GM12878 (cell line): Measurements from ENCODE around the gene PRSS50. TPM values are rescaled to one million over a fixed set of nuclear protein-coding genes. Genes with fewer than 3 reads are reported as not detected.

ENCODE experiments used
- ATAC-seq: fragments of 200-7000 bp; cut with Tn5 transposase; 3 replicates; pipeline ENCODE4 v1.9.1; 2020; ENCODE audit warnings: mild to moderate bottlenecking, moderate library complexity
- BruUV-seq: library from RNA; stranded (reverse); fragments of 400-500 nt; replicated peaks from 2 replicates; lab custom pipeline; 2021; lab: Mats Ljungman, UMichigan
- CTCF ChIA-PET: fragments of 300-600 bp; sonication (Branson Sonifier 250); formaldehyde crosslinking; extraction: SDS; loops from one replicate; lab custom pipeline; 2021; ENCODE audit warnings: inconsistent platforms; lab: Yijun Ruan, JAX
- POLR2A ChIA-PET: fragments of 350-600 bp; formaldehyde crosslinking; extraction: SDS; loops from one replicate; lab custom pipeline; 2021; ENCODE audit warnings: inconsistent platforms; lab: Charles Lee
- RAD21 ChIA-PET: fragments of 300-600 bp; sonication (Branson Sonifier 250); formaldehyde crosslinking; loops from one replicate; lab custom pipeline; 2023; ENCODE audit warnings: antibody characterized with exemption; ENCODE audit not compliant: unreplicated experiment; lab: Charles Lee
- SMC1A ChIA-PET: fragments of 300-600 bp; sonication (Branson Sonifier 250); formaldehyde crosslinking; loops from one replicate; lab custom pipeline; 2023; ENCODE audit not compliant: unreplicated experiment, uncharacterized antibody; lab: Charles Lee
- DNase-seq: peaks from one replicate; pipeline ENCODE4 v3.0.0-alpha.2; 2011; ENCODE audit warnings: low read depth, low spot score
- FAIRE-seq: peaks from 3 replicates; lab custom pipeline; 2011; peaks lifted over from hg19 to GRCh38; lab: Jason Lieb, UNC
- H2AFZ ChIP-seq: 2 replicates; pipeline ENCODE4 v1.6.0; 2011; ENCODE audit warnings: low read depth, low read length, control low read depth; ENCODE audit not compliant: control insufficient read depth
- H3K27ac ChIP-seq: 2 replicates; pipeline ENCODE4 v1.5.1; 2011; ENCODE audit warnings: control low read depth; ENCODE audit not compliant: control insufficient read depth, insufficient read depth
- H3K27me3 ChIP-seq, 2 experiments: replicated peaks in 1 of 2; 2 replicates each; pipeline versions ENCODE4 v1.6.0 to v1.6.1; 2011; ENCODE audit warnings: low read length in 1 of 2; ENCODE audit not compliant: control insufficient read depth in 2 of 2, insufficient read depth in 2 of 2
- H3K36me3 ChIP-seq, 2 experiments: 2 replicates each; pipeline ENCODE4 v1.5.1; 2011; ENCODE audit warnings: low read length in 1 of 2; ENCODE audit not compliant: control insufficient read depth in 2 of 2, insufficient read depth in 2 of 2
- H3K4me1 ChIP-seq: 2 replicates; pipeline ENCODE4 v1.6.1; 2011; ENCODE audit warnings: mild to moderate bottlenecking, low read length, moderate library complexity, mixed read lengths; ENCODE audit not compliant: control insufficient read depth, insufficient read depth
- H3K4me2 ChIP-seq: 2 replicates; pipeline ENCODE4 v1.6.0; 2011; ENCODE audit warnings: control low read depth; ENCODE audit not compliant: control insufficient read depth, insufficient read depth
- H3K4me3 ChIP-seq: fragments of 200-600 bp; sonication (generic); 2 replicates; pipeline ENCODE4 v1.5.1; 2016
- H3K79me2 ChIP-seq: 2 replicates; pipeline ENCODE4 v1.6.0; 2011; ENCODE audit warnings: low read length; ENCODE audit not compliant: control insufficient read depth, insufficient read depth
- H3K9ac ChIP-seq: 2 replicates; pipeline ENCODE4 v1.8.0; 2011; ENCODE audit warnings: low read length, control low read depth, mixed read lengths; ENCODE audit not compliant: control insufficient read depth, insufficient read depth
- H3K9me3 ChIP-seq: replicated peaks from 3 replicates; pipeline ENCODE4 v1.5.1; 2011; ENCODE audit warnings: mild to moderate bottlenecking, low read length; ENCODE audit not compliant: control insufficient read depth, insufficient read depth
- H4K20me1 ChIP-seq: 2 replicates; pipeline ENCODE4 v1.6.0; 2011; ENCODE audit not compliant: control insufficient read depth, insufficient read depth
- ATF2 ChIP-seq: IDR thresholded peaks from 2 replicates; pipeline ENCODE4 v1.6.1; 2012; ENCODE audit warnings: low read length, inconsistent platforms
- CHD1 ChIP-seq: IDR thresholded peaks from 2 replicates; pipeline ENCODE4 v1.6.1; 2012; ENCODE audit warnings: low read depth, low read length, improper control_type of control experiment
- HCFC1 ChIP-seq: fragments of 150-350 bp; IDR thresholded peaks from 2 replicates; pipeline ENCODE4 v1.6.1; 2014; ENCODE audit warnings: low read length
- HSF1 ChIP-seq: fragments of 150-350 bp; IDR thresholded peaks from 2 replicates; pipeline ENCODE4 v1.6.1; 2014; ENCODE audit warnings: mild to moderate bottlenecking, low read depth, low read length
- IKZF1 ChIP-seq: fragments of 450-650 bp; conservative IDR thresholded peaks from 2 replicates; pipeline ENCODE4 v1.6.1; 2017; ENCODE audit warnings: antibody characterized with exemption, mild to moderate bottlenecking
- KLF5 ChIP-seq: fragments of 450-650 bp; IDR thresholded peaks from 2 replicates; pipeline ENCODE4 v1.6.1; 2014; ENCODE audit warnings: mild to moderate bottlenecking; ENCODE audit not compliant: partially characterized antibody
- MXI1 ChIP-seq: fragments of 150-350 bp; IDR thresholded peaks from 2 replicates; pipeline ENCODE4 v1.6.1; 2011; ENCODE audit warnings: low read depth, mild to moderate bottlenecking, inconsistent platforms, low read length, improper control_type of control experiment
- NFYA ChIP-seq: IDR thresholded peaks from 2 replicates; pipeline ENCODE4 v1.6.1; 2011; ENCODE audit warnings: low read depth, mild to moderate bottlenecking, low read length, improper control_type of control experiment, borderline replicate concordance
- NR2C1 ChIP-seq: fragments of 450-650 bp; IDR thresholded peaks from 2 replicates; pipeline ENCODE4 v1.6.1; 2017; ENCODE audit warnings: antibody characterized with exemption, mild to moderate bottlenecking, moderate library complexity
- POLR2AphosphoS5 ChIP-seq: IDR thresholded peaks from 2 replicates; pipeline ENCODE4 v1.6.1; 2011; ENCODE audit warnings: mild to moderate bottlenecking, low read length, inconsistent platforms
- POU2F2 ChIP-seq: IDR thresholded peaks from 3 replicates; pipeline ENCODE4 v1.6.1; 2011; ENCODE audit warnings: low read depth, mild to moderate bottlenecking, low read length, borderline replicate concordance
- STAT3 ChIP-seq: IDR thresholded peaks from 2 replicates; pipeline ENCODE4 v1.6.1; 2011; ENCODE audit warnings: low read depth, low read length, improper control_type of control experiment
- SUPT20H ChIP-seq: IDR thresholded peaks from 2 replicates; pipeline ENCODE4 v1.6.1; 2011; ENCODE audit warnings: low read depth, mild to moderate bottlenecking, low read length, moderate library complexity, borderline replicate concordance; ENCODE audit not compliant: control insufficient read depth
- ZBED1 ChIP-seq: IDR thresholded peaks from 2 replicates; pipeline ENCODE4 v1.6.1; 2016; ENCODE audit warnings: borderline replicate concordance
- ZNF592 ChIP-seq: fragments of 450-650 bp; IDR thresholded peaks from 2 replicates; pipeline ENCODE4 v1.6.1; 2017; ENCODE audit warnings: mild to moderate bottlenecking, moderate library complexity
- ZZZ3 ChIP-seq: IDR thresholded peaks from 2 replicates; pipeline ENCODE4 v1.6.1; 2011; ENCODE audit warnings: low read depth; ENCODE audit not compliant: control insufficient read depth, insufficient read length
- WGBS: methylation state at CpG from one replicate; pipeline ENCODE4 v1.1.6; 2016; ENCODE audit warnings: low lambda C conversion rate; ENCODE audit not compliant: insufficient replicate concordance, insufficient coverage; ENCODE audit errors: missing lambda C conversion rate; 5-methylcytosine and 5-hydroxymethylcytosine counted together
- in situ Hi-C: fragments of 300-500 bp; cut with MboI; formaldehyde crosslinking; loops from 9 replicates; pipeline ENCODE4 v1.14.3; 2018; ENCODE audit warnings: mixed read lengths
- intact Hi-C: fragments of 100-400 bp; cut with micrococcal nuclease; formaldehyde crosslinking; loops from one replicate; pipeline ENCODE4 v1.14.2; 2022; ENCODE audit not compliant: unreplicated experiment
- polyA plus RNA-seq, 11 experiments: library from polyadenylated mRNA; depleted of rRNA in 4 of 11; unstranded in 6 of 11; stranded (reverse) in 5 of 11; fragments of >200 nt; fragmentation: Nextera tagmentation in 4 of 11; fragmentation: Illumina TruSeq in 1 of 11; extraction: Ambion mirVana in 4 of 11; extraction: Trizol in 1 of 11; gene quantifications; 1 replicate in 1 of 11; 2 replicates in 10 of 11; pipeline versions ENCODE4 v1.2.1 to v1.2.3, GENCODE V29; 2011 to 2016; ENCODE audit warnings: inconsistent platforms in 2 of 11, missing spikeins in 2 of 11, low read depth in 1 of 11
- total RNA-seq, 4 experiments: library from RNA; depleted of rRNA in 3 of 4; stranded (reverse); fragments of >200 nt in 3 of 4; fragmentation: Illumina TruSeq in 1 of 4; extraction: Trizol in 1 of 4; gene quantifications; 2 replicates each; pipeline versions ENCODE4 v1.2.1 to v1.2.3, GENCODE V29; 2013 to 2021

PRSS50 gene
- total and polyA plus RNA-seq, 10 of the 15 experiments (the other 5 are each of a cell fraction or from before 2014, with no cell fraction given) = 0.05 TPM; not detected in 9

- TF ChIP-seq NR2C1 = no peak
Observed at GRCh38 chr3:46701181-46701939, 16.3 kb downstream of the PRSS50 start, which contains the start of gene TMIE (continued).

- no TSS peak for BruUV-seq
- SMC1A ChIA-PET = no interaction called here
- in situ Hi-C loops = no loop called here
- no peak overlapping the region for H3K27ac ChIP-seq
- FAIRE-seq (no peak), DNase-seq (no peak), ATAC-seq (no peak)
- WGBS = 52% methylated on average over 4 of the region's 4 CpGs
- no peaks in the 10 kb centered on the region for H4K20me1 ChIP-seq
- CTCF ChIA-PET = interaction anchor here (1.2 kb wide), 1 partner anchor 164 kb away, joined by 3 read pairs; no protein-coding TSS in a partner anchor
- H3K36me3 ChIP-seq = no peaks in the 10 kb centered on the region
- no peak overlapping the region for H3K9ac ChIP-seq
- peaks cover under 1% of the 10 kb centered on the region for H3K4me1 ChIP-seq
- RAD21 ChIA-PET = no interaction called here
- POLR2A ChIA-PET = no interaction called here
- H3K27me3 ChIP-seq = peaks cover 2 to 7% of the 10 kb centered on the region in 2 experiments; a peak in 3 of 4 replicates
- H2AFZ ChIP-seq = no peak overlapping the region
- H3K4me3 ChIP-seq = no peak overlapping the region
- H3K4me2 ChIP-seq = no peak overlapping the region
- no peaks in the 10 kb centered on the region for H3K9me3 ChIP-seq
- intact Hi-C loops = loop anchor here (10.0 kb wide), 1 partner anchor 314 kb away; no protein-coding TSS in a partner anchor
- H3K79me2 ChIP-seq = no peaks in the 10 kb centered on the region
- TF ChIP-seq POLR2AphosphoS5 = no peak
- TF ChIP-seq NFYA = no peak
- TF ChIP-seq STAT3 = no peak
- no peak for TF ChIP-seq KLF5
- no peak for TF ChIP-seq MXI1
- no peak for TF ChIP-seq ZZZ3
- no peak for TF ChIP-seq HCFC1
- TF ChIP-seq ZBED1 = no peak
- no peak for TF ChIP-seq SUPT20H
- TF ChIP-seq HSF1 = no peak
- no peak for TF ChIP-seq ZNF592
- no peak for TF ChIP-seq ATF2
- TF ChIP-seq CHD1 = no peak
- TF ChIP-seq IKZF1 = no peak
- no peak for TF ChIP-seq POU2F2
Observed at GRCh38 chr3:46700772-46701171, 16.9 kb downstream of the PRSS50 start.
